ENCODE measurements around the gene FNDC10.
"Not testable (repeated sequence)": the region's sequence is repeated elsewhere in the genome, so short reads cannot be mapped to it uniquely, and the experiment has no call there.

FNDC10 gene

DNA sequence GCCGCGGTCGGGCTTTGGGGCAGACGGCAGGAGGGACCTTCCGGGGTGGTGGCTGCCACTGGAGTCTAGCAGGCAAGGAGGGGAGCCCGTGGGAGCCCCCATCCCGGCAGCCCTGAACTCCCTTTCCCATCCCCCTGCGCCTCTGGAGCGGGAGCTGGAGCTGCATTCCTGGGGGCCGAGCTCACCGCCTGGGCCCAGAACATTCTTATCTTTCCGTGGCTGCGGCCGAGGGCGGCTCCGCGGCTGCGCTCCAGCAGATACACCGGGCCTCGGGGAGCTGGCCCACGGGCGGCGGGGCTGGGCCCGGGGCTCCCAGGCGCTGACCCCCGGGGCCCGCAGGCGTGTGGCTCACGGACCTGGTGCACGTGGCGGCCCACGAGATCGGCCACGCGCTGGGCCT lies 33.5 kb upstream of the FNDC10 start:
- H3K36me3 ChIP-seq: peaks cover 11 to 18% (median 14%) of the 10 kb centered on the region in 11 experiments; a peak in 20 of 22 replicates
- peaks cover 0 to 35% (median 6%) of the 10 kb centered on the region in 11 experiments; a peak in 6 of 22 replicates for H4K20me1 ChIP-seq
- H3K4me3 ChIP-seq; H3K4me2 ChIP-seq; H3K27ac ChIP-seq; H3K9ac ChIP-seq; H3K9me3 ChIP-seq (replicated peaks in 1 of 11): not testable (repeated sequence)
- peaks cover 21 to 39% (median 22%) of the 10 kb centered on the region in 11 experiments for H3K27me3 ChIP-seq
- H3K4me1 ChIP-seq: peaks cover 15 to 31% (median 29%) of the 10 kb centered on the region in 10 experiments

DNA sequence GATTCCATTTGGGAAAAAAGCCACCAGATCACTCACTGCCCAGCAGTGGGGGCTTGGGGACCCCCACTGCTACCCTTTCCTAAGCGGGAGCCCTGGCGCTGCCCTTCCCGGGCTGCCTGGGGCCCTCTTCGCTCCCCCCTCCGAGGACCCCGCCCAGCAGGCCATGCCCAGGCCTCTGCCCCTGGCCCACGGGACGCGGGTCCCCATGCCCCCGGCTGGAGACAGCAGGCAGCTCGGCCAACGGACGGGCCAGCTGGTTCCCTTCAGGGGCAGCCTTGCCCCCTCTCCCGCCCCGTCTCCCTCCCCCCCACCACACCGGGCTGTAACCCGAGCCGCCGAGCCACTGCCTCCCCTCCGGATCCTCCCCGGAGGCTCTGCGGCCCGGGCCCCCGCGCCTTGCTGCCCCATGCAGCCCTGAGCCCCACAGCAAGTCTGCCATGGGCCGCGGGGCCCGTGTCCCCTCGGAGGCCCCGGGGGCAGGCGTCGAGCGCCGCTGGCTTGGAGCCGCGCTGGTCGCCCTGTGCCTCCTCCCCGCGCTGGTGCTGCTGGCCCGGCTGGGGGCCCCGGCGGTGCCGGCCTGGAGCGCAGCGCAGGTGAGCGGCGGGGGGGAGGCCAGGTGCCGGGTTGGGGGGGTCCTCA lies 32.0 kb upstream of the FNDC10 start, which contains the start of gene MMP23B:
MMP23B (plus strand) TSS at position 392 of the 639 bp plus-strand sequence; CDS start at position 438, 46 bp downstream.
- Histone ChIP-seq H3K9me3 (replicated peaks in 1 of 11) (no peaks in the 10 kb centered on the region), H3K27me3 (peaks cover 21 to 42% (median 22%) of the 10 kb centered on the region in 11 experiments), H3K36me3 (peaks cover 5 to 7% (median 7%) of the 10 kb centered on the region in 11 experiments; a peak in 19 of 22 replicates), H3K4me1 (peaks cover 15 to 40% (median 34%) of the 10 kb centered on the region in 10 experiments), H3K4me3 (peak within 1 kb of the TSS in 3 of 10 experiments; percentile 41 to 60 (median 49); a peak in 3 of 20 replicates), H3K9ac (peak within 1 kb of the TSS in 4 of 11 experiments; percentile 71 to 79 (median 75); a peak in 6 of 22 replicates), H3K4me2 (peak within 1 kb of the TSS in 10 of 11 experiments; percentile 81 to 95 (median 86); a peak in 17 of 22 replicates), H3K27ac (peak within 1 kb of the TSS in 1 of 11 experiments; percentile 73; a peak in 2 of 22 replicates), H4K20me1 (peaks cover 0 to 40% (median 6%) of the 10 kb centered on the region in 11 experiments; a peak in 7 of 22 replicates)
- no peak for TF ChIP-seq Cebpa-rat (IDR thresholded peaks at IDR 0.05)

DNA sequence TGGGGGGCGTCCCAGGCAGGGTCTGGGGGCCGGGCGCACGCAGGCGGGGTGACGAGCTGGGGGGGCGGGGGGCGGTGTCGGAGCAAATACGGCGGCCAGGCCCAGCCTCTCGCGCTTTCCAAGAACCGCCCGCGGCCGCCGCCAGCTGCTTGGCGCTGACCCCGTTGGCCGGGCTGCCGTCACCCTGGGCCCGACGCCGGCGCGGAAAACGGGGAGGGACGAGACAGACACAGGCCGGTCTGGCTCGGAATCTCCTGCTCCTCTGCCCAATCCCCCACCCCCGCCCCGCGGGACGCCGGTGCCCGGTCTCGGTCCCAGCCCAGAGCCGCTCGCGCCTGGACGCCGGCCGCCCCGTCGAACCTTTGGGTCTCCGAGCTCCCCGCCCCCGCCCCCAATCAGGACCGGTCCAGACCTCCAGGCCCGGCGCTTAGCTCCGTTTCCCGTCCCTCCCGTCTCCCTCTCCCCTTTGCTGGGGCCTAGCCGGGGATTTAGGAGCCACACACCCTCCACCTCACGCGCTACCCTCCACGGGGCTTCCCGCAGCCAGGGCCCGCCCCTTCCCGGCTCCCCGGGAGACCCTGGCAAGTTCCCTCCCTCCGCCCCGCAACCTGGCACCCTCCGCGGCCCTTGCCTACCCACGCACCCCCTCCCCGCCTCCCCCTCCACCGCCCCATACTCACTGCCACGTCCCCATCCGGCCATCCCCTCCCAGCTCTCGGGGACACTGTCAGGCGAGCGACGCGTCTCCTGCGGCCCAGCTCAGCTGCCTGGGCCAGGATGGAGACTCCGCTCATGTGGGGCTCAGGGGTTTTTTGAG lies 31.2 kb upstream of the FNDC10 start:
- peak overlapping the region in 9 of 10 experiments; percentile 38 to 61 (median 49); a peak in 14 of 20 replicates for H3K4me3 ChIP-seq
- no peaks in the 10 kb centered on the region; a peak in 2 of 22 replicates for H3K36me3 ChIP-seq
- peak overlapping the region in 5 of 11 experiments; percentile 50 to 79 (median 74); a peak in 10 of 22 replicates for H3K9ac ChIP-seq
- peaks cover 0 to 35% (median 6%) of the 10 kb centered on the region in 11 experiments; a peak in 8 of 22 replicates for H4K20me1 ChIP-seq
- no peaks in the 10 kb centered on the region for H3K9me3 ChIP-seq (replicated peaks in 1 of 11)
- H3K27me3 ChIP-seq: peaks cover 21 to 42% (median 22%) of the 10 kb centered on the region in 11 experiments
- H3K4me2 ChIP-seq: peak overlapping the region; percentile 78 to 95 (median 86)
- peak overlapping the region in 5 of 11 experiments; percentile 35 to 74 (median 73); a peak in 8 of 22 replicates for H3K27ac ChIP-seq
- peaks cover 15 to 40% (median 34%) of the 10 kb centered on the region in 10 experiments for H3K4me1 ChIP-seq
- TF ChIP-seq Cebpa-rat (IDR thresholded peaks at IDR 0.05): no peak

DNA sequence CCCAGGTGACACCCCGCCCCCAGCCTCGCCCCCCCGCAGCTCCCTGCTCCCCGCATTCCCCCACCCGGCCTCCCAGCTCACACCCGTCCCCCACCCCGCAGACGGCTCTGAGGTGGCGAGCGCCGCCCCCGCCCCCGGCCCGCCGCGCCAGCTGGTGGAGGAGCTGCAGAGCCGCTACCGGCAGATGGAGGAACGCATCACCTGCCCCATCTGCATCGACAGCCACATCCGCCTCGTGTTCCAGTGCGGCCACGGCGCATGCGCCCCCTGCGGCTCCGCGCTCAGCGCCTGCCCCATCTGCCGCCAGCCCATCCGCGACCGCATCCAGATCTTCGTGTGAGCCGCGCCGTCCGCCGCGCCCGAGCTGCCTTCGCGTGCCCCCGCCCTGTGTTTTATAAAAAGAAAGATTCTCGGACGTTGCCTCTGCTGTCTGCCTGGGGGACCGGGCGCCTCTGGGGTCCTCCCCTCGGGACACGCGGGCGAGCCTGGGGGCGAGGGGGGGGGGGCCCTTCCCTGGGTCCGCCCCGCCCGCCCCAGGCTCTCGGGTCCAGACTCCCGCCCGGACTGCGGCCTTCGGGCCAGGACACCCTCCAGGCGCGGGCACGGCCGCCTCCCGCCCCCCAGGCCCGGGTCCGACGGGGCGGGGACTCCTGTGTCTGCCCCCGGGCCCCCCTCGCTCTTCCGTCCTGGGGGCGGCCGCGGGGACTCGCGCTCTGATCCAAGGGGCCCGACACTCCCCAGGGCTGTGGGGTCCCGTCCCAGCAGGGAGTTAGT lies 30.4 kb upstream of the FNDC10 start:
- Histone ChIP-seq H4K20me1 (peaks cover 0 to 35% (median 6%) of the 10 kb centered on the region in 11 experiments; a peak in 8 of 22 replicates), H3K9ac (peak overlapping the region in 10 of 11 experiments; percentile 42 to 79 (median 52); a peak in 16 of 22 replicates), H3K4me1 (peaks cover 15 to 40% (median 34%) of the 10 kb centered on the region in 10 experiments), H3K4me2 (peak overlapping the region; percentile 78 to 95 (median 86)), H3K4me3 (peak overlapping the region; percentile 38 to 61 (median 48); a peak in 18 of 20 replicates), H3K36me3 (no peaks in the 10 kb centered on the region; a peak in 2 of 22 replicates), H3K27ac (peak overlapping the region in 8 of 11 experiments; percentile 35 to 74 (median 64); a peak in 13 of 22 replicates), H3K9me3 (replicated peaks in 1 of 11) (no peaks in the 10 kb centered on the region), H3K27me3 (peaks cover 21 to 42% (median 22%) of the 10 kb centered on the region in 11 experiments)
- TF ChIP-seq Cebpa-rat (IDR thresholded peaks at IDR 0.05): no peak

DNA sequence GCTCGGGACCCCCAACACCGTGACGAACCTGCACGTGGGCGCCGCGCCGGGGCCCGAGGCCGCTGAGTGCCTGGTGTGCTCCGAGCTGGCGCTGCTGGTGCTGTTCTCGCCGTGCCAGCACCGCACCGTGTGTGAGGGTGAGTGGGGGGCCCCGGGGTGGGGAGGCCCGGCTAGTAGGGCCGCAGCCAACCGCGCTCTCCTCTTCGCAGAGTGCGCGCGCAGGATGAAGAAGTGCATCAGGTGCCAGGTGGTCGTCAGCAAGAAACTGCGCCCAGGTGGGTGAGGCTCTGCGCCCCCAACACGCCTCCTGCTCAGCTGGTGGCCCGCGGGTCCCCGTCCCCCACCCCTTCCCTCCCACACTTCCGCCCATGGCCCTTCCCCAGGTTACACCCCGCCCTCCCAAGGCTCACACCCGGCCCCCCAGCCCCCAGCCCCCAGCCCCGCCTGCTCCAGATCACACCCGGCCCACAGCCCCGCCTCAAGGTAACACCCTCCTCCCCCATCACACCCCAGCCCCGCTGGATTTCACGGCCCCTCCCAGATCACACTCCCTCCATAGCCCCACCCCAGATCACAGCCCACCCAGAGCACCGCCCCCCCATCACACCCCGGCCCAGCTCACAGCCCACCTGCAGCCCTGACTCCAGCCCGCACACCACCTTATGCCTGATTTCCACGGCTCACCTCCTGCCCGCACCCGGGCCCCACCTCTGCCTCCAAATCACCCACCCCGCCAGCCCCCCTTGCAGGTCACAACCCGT lies 29.7 kb upstream of the FNDC10 start:
- peak overlapping the region; percentile 52 to 84 (median 70); a peak in 21 of 22 replicates for H3K9ac ChIP-seq
- peaks cover 21 to 42% (median 22%) of the 10 kb centered on the region in 11 experiments for H3K27me3 ChIP-seq
- no peaks in the 10 kb centered on the region; a peak in 2 of 22 replicates for H3K36me3 ChIP-seq
- peaks cover 0 to 37% (median 6%) of the 10 kb centered on the region in 11 experiments; a peak in 8 of 22 replicates for H4K20me1 ChIP-seq
- H3K9me3 ChIP-seq (replicated peaks in 1 of 11): no peaks in the 10 kb centered on the region
- H3K4me1 ChIP-seq: peaks cover 15 to 40% (median 34%) of the 10 kb centered on the region in 10 experiments
- no peak for TF ChIP-seq Cebpa-rat (IDR thresholded peaks at IDR 0.05)
- peak overlapping the region; percentile 81 to 95 (median 93) for H3K4me2 ChIP-seq
- peak overlapping the region in 9 of 11 experiments; percentile 48 to 81 (median 67); a peak in 18 of 22 replicates for H3K27ac ChIP-seq
- H3K4me3 ChIP-seq: peak overlapping the region; percentile 33 to 67 (median 56)

DNA sequence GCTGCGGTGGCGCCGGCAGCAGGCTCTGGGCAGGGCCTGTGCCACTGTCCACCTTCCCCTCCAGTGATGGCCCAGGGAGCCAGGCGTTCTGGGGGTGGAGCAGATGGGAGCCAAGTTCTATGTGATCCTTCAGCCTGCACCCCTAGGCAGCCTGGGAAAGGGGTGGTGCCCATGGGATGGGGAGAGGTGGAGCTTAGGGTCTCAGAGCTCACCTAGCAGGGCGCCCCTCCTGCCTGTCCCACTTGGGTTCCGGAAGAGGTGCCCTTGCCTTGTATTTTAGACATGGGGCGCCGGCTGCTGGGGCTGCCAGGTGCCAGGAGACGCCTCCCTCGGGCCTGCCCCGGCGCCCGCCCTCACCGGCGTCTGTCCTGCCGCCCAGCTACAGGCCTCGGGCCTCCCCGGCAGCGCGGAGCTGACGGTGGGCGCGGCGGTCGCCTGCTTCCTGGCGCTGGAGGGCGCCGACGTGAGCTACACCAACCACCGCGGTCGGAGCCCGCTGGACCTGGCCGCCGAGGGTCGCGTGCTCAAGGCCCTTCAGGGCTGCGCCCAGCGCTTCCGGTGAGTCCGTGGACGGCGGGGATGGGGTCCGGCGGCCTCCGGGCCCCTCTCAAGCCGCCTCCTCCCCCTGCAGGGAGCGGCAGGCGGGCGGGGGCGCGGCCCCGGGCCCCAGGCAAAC lies 29.0 kb upstream of the FNDC10 start:
- Histone ChIP-seq H3K9ac (peak overlapping the region; percentile 52 to 84 (median 70)), H3K4me1 (peaks cover 15 to 40% (median 34%) of the 10 kb centered on the region in 10 experiments), H4K20me1 (peaks cover 0 to 45% (median 6%) of the 10 kb centered on the region in 11 experiments; a peak in 10 of 22 replicates), H3K9me3 (replicated peaks in 1 of 11) (no peaks in the 10 kb centered on the region), H3K4me3 (peak overlapping the region; percentile 33 to 67 (median 56)), H3K36me3 (peaks cover 0 to 3% (median 0%) of the 10 kb centered on the region in 11 experiments; a peak in 2 of 22 replicates), H3K4me2 (peak overlapping the region; percentile 81 to 95 (median 93)), H3K27ac (peak overlapping the region in 9 of 11 experiments; percentile 48 to 81 (median 67); a peak in 18 of 22 replicates), H3K27me3 (peaks cover 21 to 42% (median 22%) of the 10 kb centered on the region in 11 experiments)
- no peak for TF ChIP-seq Cebpa-rat (IDR thresholded peaks at IDR 0.05)
